Cardiac septum (tissue), 1 donor: ENCODE measurements around the gene ABL1. TPM values are rescaled to one million over a fixed set of nuclear protein-coding genes. Genes with fewer than 3 reads are reported as not detected.

Experiments used
- DNase-seq: peaks from one replicate; pipeline ENCODE4 v3.0.0-alpha.2; 2020; ENCODE audit warnings: low spot score
- intact Hi-C: fragments of 100-400 bp; cut with DNase I; formaldehyde crosslinking; loops from one replicate; pipeline ENCODE4 v1.14.0; 2022
- total RNA-seq: library from RNA; stranded (reverse); fragmentation: NEBNext Ultra II Directional; extraction: Animal tissue kit (Norgen Biotek cat#: 25700); gene quantifications from one replicate; pipeline ENCODE4 v1.2.1, GENCODE V29; 2021
- donor health status: DM: no; HTN: no; CAD: no.

Gene ABL1
- total RNA-seq, 1 donor from 2014 or later: 38.0 TPM

GRCh38 chr9:130934702-130935647 lies 99.9 kb downstream of the ABL1 start:
- DNase-seq: no peak
- intact Hi-C loops: no loop called here

- no peak for DNase-seq
- intact Hi-C loops: no loop called here
Observed at GRCh38 chr9:130935648-130936271, 100.7 kb downstream of the ABL1 start.

- intact Hi-C loops: no loop called here
- DNase-seq: no peak
Observed at GRCh38 chr9:130936285-130937117, 101.4 kb downstream of the ABL1 start.

Other genes starting within 250 kb of the ABL1 start
- gene PRDM12, start 170.7 kb upstream of the ABL1 start, total RNA-seq: not detected
- 12.7 TPM for gene EXOSC2, start 141.5 kb upstream of the ABL1 start, total RNA-seq
- not detected for gene QRFP, start 61.6 kb downstream of the ABL1 start, total RNA-seq
- 0.54 TPM for gene FIBCD1, start 104.0 kb downstream of the ABL1 start, total RNA-seq
- gene LAMC3, start 173.9 kb downstream of the ABL1 start, total RNA-seq: 0.89 TPM